GM18511 (cell line): ENCODE data around the gene CTNNA1.

Experiments
- ATAC-seq: cut with Tn5 transposase; IDR thresholded peaks from one replicate; pipeline ENCODE4 v1.9.1; 2021; ENCODE audit warnings: mild to moderate bottlenecking, moderate library complexity; ENCODE audit not compliant: unreplicated experiment

CTNNA1 gene

DNA sequence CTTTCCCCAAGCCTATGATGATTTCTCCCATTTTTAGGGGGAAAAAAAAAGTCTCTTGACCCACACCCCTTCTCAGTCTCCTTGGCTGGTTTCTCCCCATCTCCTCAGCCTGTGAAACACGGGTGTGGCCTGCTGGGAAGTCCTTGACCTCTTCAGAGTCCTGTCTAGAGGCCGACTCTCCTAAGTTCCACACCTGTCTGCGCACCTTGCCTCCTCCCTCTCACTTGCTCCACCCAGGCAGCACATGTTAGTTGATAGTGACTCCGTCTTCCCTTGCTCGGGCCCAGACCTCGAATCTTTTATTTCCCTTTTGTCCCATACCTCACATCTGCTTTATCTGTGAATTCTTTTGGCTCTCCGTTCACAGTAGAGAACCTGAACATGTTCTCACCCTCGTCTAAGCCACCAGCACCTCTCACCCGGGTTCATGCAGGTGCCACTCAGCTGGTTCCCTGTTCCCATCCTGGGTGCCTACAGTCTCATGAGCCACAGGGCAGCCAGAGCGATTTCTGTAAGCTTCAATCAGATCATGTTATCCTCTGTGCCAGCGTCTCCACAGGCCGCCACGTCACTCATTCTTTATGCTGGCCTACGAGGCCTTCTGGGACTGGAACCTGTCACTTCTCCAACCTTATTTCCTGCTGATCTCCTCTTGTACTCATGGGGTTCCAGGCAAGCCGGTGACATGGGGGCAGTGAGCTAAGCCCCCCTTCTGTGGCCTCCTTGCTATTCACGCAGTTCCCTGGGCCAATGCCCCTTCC is 173.6 kb downstream of the CTNNA1 start:
- ATAC-seq, result no peak

DNA sequence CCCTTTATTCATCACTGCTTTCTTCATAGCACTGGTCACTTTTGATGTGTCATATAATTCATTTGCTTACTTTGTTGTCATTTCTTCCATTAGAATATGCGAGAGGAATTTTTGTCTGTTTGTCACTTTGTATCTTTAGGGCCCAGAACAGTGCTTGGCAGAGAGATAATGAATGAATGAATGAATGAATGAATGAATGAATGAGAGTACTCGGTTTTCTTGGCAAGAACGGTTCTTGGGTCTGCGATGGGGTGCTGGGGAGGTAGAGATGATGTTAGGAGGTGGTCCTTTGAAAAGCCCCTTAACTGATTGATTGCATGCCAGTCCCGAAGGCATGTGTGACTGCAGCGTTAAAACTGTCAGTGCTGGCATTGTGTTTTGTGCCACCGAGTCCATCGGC is 174.3 kb downstream of the CTNNA1 start:
- no peak for ATAC-seq

DNA sequence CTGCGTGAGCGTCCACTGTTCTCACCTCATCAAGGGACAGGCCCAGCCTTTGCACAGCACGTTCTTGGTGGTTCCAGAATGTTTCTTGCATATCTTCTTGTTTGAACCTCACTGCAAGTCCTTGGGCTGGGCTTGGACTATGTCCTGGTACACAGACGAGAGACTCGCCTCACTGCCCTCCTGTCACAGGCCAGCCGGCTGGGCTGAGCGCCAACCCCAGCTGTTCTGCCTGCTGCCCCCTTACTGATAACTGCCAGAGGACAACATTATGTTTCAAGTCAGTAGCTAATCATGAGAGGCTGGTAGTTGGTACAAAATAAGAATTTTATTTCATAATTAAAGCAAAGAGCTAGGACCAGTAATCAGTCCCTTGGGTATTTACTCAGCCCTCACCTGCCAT is 174.8 kb downstream of the CTNNA1 start:
- no peak for ATAC-seq

DNA sequence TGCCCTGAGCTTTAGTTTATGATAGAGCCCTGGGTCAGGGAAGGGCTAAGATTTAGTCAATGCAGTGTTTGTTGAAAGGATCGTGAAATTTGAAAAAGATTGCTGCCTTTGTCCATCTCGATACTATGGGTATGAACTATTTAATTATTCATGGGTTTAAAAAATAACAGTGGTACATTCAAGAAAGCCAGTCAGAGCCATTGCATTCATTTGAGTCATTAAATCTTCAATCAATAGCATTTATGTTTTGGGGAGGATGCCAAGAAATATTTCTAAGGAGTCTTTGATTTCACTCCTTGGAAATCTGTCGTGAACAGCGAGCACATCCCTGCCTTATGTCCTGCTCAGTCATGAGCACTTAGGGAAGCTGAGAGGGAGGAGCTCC is 176.3 kb downstream of the CTNNA1 start:
- ATAC-seq, result no peak

DNA sequence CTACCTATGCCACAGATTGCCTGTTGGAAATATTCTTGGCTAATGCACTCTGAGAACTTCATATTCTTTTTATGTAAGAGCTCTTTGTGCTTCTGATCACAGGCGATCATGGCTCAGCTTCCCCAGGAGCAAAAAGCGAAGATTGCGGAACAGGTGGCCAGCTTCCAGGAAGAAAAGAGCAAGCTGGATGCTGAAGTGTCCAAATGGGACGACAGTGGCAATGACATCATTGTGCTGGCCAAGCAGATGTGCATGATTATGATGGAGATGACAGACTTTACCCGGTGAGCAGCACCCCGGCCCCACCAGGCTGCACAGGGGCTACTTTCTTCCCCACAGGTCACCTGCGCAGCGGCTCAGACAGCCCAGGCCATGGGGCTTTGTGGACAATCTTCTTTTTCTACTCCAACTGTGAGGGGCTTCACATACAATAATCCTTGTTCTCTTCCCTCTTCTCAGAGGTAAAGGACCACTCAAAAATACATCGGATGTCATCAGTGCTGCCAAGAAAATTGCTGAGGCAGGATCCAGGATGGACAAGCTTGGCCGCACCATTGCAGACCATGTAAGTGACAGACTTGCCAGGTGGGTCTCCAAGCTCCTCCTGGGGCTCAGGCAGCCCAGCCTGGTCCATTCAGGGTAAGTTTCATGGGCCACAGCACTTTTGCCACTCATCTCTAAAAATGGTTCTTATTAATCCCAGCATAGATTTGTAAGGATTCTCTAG is 177.3 kb downstream of the CTNNA1 start:
- ATAC-seq, result no peak

DNA sequence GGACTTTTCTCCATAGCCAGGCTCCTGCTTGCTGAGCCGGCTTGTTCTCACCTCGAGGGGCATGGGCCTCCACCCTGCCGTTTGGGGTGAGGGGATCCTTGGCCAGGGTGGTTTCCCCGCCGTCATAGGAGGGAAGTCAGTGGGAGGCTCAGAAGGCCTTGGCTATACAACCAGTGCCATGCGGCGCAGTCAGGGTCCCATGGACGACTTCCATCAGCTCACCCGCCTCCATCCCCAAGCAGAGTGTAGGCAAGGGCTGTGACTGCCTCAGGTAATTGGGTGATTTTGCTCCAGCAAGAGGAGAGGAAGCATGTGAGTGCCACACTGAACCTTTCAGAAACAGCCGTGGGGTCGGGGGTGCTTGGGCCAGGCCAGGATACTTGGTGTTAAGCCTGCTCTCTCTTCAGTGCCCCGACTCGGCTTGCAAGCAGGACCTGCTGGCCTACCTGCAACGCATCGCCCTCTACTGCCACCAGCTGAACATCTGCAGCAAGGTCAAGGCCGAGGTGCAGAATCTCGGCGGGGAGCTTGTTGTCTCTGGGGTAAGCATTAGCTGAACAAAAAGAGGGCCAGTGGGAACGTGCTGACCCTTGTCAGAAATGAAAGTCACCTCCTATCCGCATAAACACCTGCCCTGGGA is 179.1 kb downstream of the CTNNA1 start:
- ATAC-seq, result no peak

DNA sequence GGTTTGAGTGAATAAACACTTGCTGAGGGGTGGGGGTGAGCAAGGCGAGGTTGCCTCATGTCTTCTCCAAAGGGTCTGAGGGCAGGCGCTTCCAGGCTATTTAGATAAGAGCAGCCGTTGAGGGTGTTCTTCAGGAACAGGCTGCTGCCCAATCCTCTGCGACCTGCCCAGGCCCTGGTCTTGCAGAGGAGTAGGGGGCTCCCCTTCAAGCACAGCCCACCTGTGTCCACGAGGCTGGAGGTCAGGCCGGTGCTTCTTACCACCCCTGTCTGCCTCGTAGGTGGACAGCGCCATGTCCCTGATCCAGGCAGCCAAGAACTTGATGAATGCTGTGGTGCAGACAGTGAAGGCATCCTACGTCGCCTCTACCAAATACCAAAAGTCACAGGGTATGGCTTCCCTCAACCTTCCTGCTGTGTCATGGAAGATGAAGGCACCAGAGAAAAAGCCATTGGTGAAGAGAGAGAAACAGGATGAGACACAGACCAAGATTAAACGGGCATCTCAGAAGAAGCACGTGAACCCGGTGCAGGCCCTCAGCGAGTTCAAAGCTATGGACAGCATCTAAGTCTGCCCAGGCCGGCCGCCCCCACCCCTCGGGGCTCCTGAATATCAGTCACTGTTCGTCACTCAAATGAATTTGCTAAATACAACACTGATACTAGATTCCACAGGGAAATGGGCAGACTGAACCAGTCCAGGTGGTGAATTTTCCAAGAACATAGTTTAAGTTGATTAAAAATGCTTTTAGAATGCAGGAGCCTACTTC is 180.5 kb downstream of the CTNNA1 start:
- no peak for ATAC-seq

DNA sequence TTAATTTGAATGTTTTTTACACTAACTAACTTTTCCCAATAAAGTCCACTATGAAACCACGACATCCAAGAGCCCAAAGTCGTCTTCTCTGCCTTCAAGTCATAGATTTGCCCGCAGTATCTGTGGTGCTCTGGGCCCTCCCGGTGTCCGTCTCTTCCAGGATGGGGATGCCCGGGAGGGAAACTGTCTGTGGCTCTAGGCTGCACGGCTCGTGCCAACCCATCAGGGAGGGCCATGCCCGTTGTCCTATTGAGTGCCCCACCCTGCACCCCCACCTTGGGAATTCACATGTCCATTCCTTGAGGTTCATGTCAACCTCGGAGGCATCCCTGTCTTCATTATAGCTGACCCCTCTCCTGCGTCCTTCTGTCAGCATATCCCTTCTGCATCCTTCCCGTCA is 181.7 kb downstream of the CTNNA1 start:
- no peak for ATAC-seq

DNA sequence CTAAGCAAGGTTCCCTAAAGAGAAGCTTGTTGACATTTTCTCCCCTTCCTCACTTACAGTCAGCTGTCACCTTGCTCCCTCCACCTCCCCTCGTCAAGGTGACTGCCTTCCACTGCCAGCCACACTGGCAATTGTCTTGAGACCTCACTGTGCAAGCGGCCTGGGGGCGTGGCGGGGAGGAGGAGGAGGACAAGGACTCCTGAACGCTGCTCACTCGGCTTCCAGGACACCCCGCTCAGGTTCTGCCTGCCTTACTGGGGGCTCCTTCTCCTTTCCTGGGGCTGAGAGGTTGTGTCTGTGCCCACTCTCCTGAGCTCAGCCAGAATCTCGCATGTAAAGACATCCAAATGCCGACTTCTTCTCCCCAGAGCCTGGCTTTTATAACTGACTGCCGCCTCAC is 182.2 kb downstream of the CTNNA1 start:
- no peak for ATAC-seq

DNA sequence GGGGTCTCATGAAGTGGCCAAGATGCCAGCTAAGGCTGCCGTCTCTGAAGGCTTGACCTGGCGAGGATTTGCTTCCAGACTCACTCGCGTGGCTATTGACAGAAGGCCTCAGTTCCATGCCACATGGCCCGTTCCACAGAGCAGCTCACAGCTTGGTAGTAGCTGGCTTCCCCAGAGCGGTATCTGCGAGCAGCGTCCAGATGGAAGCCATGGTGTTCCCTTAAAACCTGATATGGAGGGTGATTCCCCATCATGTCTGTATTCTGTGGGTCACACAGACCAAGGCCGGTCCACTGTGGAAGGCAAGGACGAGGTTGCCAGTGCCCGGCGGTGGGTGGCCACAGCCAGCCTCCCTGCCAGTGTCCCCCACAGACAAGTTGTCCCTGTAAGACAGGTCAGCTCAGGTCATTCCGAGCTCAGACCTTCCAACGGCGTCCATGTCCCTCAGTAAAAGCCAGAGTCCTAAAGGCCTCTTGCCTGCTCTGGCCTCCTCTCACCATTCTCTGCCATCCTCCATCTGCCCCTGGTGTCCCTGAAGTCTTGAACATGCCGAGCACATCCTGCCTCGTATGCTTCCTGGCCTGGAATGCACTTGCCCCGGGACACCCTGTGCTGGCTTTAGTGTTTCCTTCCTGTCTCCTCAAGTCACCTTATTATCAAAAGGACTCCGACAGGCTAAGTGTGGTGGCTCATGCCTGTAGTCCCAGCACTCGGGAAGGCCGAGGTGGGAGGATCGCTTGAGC is 183.2 kb downstream of the CTNNA1 start:
- no peak for ATAC-seq

DNA sequence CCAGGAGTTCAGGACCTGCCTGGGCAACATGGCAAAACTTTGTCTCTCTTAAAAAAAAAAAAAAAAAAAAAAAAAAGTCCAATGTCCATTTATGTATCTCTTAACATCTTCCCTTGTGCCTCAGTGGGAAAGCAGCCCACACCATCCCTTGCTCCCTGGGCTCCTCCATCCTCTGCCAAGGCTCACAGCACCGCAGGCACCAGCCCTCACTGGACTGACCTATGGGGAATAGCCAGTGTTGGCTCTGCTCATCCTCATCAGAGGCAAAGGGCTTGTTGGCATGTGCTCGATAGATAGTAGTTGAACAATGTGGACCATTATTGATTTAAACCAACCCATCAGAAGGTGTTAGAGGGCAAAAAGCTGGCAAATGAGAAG is 183.7 kb downstream of the CTNNA1 start:
- no peak for ATAC-seq

DNA sequence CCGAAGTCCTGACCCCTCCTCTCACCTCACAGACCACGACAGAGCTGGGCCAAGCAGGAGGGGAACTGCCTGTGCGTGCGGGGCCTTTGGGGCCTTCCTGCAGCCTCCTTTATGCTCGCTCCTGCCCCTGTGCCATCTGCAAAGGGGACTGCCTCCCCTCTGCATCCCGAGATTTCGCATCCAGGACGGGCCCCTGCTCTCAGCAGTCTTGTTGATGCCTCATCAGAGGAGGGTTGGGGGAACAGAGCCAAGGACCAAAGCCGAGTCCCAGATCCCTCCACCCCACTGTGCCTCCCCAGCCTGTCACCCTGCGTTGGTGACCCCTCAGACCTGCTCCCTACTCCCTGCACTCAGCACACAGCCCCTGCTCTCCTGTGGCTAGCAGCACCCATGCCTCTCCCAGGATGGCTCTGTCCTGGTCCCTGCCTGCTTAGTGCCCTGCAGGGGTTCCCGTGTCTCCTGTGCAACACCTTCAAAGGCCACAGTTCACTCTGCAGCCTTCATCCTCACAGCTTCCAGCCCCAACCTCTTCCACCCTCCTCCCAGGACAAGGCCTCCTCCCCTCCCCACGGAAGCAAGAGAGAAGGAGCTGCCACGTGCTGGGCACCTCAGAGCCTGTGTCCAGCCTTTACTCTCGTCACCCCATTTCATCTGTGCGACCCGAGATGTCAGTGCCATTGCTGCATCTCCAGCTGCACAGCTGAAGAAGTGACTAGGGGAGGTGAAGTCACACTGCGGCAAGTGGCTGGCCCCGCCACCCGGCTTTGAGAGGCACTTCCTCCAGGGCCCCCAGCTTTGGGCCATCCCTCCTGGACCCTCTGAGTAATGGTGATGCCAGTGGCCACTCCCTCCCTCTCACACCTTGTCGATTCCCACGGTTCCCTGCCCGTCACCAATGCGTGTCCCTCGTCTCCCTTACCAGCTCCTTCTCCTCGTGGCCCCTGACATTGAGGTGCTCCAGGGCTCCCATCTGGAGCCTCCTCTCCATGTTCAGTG is 184.5 kb downstream of the CTNNA1 start:
- ATAC-seq, result no peak

DNA sequence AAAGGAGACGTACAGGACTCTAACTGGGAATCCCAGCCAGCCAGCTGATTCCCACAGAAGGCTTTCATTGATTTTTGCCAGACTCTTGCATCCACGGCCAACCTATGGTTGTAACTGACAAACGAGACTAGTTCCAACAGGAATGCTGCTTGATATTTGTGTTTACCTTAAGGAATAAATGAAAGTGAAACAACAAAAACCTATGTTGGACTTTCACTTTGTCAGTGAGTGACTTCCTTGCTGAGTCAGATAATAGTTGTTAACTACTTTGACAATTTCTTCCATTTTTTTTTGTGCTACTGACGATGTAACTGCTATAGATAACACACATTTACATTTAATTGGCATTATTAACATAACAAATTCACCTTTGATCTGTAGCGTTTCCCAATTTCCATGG is 185.3 kb downstream of the CTNNA1 start:
- ATAC-seq, result no peak

DNA sequence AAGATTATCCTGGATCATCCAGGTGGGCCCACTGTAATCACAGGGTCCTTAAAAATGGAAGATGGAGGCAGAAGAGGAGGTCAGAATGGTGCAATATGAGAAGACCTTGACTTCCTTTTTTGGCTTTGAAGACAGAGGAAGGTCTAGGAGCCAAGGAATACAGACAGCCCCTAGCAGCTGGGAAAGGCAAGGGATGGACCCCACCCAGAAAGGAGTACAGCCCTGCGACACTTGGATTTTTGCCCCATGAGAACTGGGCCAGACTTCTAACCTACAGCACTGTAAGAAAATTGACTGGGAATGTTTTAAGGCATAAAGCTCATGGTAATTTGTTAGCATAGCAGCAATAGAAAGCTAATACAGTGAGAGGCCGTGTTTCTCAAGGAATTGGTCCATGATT is 188.8 kb downstream of the CTNNA1 start:
- ATAC-seq, result no peak

DNA sequence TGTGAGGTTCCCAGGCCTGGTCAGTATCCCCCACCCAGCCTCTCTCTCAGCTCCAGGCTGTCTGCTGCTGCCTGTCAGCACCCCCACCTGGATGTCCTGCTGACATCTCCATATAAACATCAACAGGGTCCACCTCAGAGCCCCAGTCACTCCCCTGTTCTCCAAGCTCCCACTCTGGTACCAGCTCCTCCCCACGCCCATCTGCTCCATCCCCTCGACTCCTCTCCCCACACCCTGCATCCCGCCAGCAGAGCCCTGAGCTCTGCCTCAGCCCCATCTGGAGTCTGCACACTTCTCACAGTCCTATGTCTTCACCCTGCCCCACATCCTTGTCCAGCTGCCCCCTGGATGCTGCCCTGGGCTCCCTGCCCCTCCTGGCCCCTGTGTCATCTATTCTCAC is 189.6 kb downstream of the CTNNA1 start:
- no peak for ATAC-seq

DNA sequence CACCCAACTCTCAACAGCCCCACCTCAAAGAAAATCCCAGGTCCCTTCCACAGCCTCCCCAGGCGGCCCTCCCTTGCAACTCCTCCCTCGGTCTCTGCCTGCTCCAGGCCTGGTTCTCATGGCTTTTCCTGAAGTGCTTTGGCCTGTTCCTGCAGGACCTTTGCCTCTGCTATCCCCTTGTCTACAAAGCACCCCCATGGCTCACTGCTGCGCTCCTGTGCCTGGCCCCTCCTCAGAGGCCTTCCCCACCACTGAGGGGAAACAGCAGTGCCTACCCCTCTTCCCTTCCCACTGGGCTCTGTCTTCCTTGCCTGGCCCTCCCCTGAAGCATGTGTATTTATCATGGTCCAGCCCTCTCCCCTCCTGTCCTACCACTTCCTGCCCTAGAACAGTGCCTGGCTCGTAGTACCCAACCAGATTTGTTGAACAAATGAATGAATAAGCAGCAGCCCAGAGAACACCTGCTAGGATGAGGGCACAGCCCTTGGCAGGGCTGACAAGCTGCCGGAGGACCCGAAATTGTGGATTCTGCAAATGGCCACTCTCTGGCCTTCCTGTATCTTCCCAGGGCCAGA is 190.5 kb downstream of the CTNNA1 start:
- ATAC-seq, result no peak

DNA sequence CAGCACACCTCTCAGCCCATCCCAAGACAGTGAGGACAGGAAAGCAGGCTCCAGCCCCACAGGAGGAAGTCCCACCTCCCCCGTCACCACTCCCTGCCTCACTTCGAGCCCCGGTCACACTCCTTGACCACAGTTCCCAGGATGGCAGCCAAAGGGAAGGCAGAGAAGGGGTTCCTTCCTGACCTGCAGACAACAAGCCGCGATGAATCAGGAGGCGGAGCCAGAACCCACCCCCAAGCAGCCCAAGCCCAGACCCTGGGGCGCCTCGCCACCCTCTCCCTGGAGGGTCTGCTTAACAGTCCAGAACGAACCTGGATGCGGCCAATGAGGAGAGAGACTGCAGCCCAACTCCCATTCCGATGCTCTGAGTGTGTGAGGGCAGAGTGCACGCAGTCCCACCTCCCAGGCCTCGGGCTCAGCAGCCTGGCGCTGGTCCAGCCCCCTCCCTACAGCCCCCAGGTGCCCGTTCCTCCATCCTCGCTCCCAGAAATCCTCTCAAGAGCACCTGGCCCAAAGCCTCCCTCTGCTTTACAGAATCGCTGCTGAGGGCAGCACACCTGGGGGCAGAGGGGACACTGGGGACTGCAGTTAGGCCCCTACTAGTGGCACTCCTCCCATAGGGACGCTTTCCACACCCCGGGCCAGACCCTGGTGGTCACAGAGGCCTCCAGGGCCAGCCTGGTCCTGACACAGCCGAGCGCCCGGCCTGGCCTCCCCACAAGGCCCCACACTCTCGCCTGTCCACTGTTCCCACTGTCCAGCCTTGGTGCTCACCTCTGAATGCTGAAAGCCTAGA is 191.5 kb downstream of the CTNNA1 start:
- no peak for ATAC-seq
